LNCAP (cell line): Measurements from ENCODE around the gene RAB17.

Experiments
- TF ChIP-seq, protein P1 (sequence below): fragments of 450-650 bp; IDR thresholded peaks from 2 replicates; pipeline ENCODE4 v1.5.1; 2017; ENCODE audit warnings: mild to moderate bottlenecking

The RAB17 gene

DNA sequence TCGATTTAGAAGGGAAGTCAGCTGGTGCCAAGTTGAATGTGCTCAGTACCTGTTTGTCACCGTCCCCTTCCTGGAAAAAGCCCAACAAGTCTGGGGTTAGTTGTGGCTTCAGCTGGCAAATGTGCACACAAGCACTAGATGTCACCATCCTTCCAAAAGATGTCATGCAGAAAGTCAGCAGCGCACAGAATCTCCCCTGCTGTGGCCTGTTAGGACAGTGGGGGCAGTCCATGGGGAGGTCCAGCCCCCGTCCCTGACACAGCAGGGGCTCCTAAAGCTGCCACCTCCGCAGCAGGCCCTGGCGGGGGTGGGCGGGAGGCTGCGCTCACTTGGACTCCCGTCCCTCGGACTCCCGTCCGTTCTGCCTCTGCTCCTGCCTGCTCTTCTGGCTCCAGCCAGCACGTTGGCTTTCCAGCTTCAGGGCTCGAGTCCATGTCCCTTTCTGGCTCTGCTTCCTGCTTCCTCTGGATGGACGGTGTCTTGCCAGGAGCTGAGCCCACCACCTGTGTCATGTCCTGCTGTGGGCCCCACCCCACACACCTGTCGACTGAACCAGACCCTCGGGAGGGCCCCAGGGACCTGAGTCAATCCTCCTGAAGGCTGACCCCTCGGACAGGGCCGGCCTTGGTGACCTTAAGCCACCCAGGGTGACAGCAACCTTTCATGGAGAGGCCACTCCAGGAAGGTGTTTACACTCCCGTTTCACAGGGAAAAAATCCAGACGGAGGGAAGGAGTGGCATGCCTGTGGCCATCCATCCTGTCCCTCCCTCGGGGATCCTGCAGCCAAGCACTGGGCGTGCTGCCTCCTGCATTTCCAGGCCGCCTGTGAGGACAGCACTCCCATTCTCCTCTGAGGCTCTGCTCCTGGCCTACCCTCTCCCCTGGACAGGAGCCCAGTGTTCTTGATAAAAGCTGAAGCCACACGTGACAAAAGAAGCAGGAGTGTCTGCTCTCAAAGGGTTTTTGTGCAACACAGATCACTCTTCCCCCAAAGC, 8.5 kb downstream of the RAB17 start:
- TF ChIP-seq, protein P1, sequence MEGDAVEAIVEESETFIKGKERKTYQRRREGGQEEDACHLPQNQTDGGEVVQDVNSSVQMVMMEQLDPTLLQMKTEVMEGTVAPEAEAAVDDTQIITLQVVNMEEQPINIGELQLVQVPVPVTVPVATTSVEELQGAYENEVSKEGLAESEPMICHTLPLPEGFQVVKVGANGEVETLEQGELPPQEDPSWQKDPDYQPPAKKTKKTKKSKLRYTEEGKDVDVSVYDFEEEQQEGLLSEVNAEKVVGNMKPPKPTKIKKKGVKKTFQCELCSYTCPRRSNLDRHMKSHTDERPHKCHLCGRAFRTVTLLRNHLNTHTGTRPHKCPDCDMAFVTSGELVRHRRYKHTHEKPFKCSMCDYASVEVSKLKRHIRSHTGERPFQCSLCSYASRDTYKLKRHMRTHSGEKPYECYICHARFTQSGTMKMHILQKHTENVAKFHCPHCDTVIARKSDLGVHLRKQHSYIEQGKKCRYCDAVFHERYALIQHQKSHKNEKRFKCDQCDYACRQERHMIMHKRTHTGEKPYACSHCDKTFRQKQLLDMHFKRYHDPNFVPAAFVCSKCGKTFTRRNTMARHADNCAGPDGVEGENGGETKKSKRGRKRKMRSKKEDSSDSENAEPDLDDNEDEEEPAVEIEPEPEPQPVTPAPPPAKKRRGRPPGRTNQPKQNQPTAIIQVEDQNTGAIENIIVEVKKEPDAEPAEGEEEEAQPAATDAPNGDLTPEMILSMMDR: peak; percentile 57

DNA sequence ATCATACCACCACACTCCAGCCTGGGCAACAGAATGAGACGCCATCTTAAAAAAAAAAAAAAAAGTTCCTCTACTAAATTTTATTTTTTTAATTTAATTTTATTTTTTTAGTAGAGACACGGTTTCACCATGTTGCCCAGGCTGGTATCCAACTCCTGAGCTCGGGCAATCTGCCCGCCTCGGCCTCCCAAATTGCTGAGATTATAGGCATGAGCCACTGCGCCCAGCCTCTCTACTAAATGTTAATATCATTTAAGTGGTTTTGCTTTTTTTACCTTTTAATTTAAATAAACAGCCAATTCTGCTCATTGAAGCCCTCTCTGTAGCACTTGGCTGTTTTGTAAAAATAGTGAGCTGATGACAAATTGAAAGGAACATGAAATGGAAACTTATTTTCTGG, 9.2 kb downstream of the RAB17 start:
- TF ChIP-seq, protein P1: no peak

- TF ChIP-seq, protein P1: no peak
These were observed 12.3 kb downstream of the RAB17 start for GRCh38 chr2:237577956-237578870.

DNA sequence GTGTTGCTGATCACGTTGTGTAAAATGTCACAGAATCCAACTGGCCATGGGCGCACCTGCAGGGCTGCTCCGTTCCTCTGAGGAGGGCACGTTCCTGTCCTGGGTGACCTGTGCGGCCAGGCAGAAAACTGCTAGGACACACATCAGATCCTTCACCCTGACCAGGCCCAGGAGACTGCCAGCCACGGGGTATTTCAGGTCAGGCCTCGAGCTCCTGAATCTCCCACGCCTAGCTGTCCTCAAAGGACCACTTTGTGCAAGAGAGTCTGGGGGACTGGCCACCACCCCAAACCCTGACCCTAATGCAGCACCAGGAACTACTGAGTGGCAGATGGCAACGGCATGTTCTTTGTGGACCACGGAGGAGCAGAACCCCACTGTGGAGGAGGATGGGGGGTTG, 13.1 kb downstream of the RAB17 start:
- TF ChIP-seq, protein P1: no peak

DNA sequence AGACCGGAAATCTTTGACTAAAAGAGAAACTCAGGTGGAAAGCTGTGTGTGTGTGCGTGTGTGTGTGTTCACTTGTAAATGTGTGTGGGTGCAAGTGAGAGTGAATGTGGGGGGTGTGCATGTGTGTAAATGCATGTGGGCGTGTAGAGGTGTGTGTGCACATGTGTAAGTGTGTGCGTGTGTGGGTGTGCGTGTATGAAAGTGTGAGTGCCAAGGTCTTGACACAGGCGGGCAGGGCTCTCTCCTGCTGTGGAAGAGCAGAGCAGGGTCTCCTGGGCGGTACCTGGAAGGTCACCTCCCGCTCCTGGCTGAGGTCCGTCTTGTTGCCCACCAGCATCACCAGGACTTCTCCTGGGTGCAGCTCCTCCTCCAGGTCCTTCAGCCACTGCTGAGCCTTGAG, 13.6 kb downstream of the RAB17 start:
- TF ChIP-seq, protein P1: no peak

DNA sequence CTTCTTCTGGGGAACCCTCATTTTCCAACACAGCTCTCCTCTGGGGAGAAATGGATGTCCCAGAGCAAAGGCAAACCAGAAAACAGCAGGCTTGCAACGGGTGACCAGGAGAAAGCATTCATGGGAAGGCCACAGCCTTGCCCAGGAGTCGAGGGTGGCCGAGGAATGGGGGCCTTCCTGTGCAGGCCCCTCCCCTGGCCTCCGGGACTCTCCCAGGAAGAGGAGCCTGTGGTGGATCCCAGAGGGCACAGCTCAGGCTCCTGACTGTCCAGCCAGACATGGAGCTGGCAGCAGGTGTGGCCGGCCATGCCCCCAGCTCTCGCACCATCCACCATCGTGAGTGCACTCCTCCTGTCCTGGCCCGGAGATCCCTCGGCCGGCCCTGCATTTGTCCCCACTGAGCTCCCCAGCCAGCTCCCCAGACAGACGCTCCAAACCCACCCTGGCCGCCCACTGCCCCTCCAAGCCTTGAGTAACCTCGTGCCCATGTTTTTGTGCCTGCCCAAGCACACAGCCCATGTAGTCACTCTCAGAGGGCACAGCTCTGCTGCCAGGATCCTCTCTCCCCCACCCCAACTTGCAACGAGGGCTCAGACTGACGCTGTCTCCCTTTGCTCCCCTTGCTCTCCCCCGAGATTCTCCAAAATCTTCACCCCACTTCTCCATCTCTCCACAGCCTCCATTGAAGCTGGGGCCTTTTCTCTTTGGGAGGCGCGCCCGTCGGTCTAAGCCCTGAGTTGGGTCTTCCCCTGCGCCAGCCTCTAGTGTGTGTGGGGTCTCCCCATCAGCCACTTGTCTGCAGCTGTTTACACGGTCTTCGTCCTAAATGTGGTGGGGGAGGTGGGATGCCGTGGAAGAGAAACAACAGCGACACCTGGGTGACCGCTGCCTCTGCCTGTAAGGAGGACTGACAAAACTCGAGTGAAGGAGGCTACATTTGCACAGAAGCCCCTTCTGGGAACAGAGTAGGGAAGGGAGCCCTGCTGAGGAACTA, 14.4 kb downstream of the RAB17 start:
- TF ChIP-seq, protein P1: no peak
